T-helper 1 cell (primary cell): ENCODE measurements around the gene MRTO4.
"Not testable (repeated sequence)": the region's sequence is repeated elsewhere in the genome, so short reads cannot be mapped to it uniquely, and the experiment has no call there.

Source experiments
- DNase-seq, 5 donors: peaks; one replicate each; pipeline ENCODE4 v3.0.0-alpha.2; 2012 to 2020
- total RNA-seq, 4 donors: gene quantifications; one replicate each; lab custom pipeline; 2026; lab: John Stamatoyannopoulos, UW

MRTO4 gene
- total RNA-seq: 10.2 to 20.6 (median 13.2) reads per million in 4 donors

DNA sequence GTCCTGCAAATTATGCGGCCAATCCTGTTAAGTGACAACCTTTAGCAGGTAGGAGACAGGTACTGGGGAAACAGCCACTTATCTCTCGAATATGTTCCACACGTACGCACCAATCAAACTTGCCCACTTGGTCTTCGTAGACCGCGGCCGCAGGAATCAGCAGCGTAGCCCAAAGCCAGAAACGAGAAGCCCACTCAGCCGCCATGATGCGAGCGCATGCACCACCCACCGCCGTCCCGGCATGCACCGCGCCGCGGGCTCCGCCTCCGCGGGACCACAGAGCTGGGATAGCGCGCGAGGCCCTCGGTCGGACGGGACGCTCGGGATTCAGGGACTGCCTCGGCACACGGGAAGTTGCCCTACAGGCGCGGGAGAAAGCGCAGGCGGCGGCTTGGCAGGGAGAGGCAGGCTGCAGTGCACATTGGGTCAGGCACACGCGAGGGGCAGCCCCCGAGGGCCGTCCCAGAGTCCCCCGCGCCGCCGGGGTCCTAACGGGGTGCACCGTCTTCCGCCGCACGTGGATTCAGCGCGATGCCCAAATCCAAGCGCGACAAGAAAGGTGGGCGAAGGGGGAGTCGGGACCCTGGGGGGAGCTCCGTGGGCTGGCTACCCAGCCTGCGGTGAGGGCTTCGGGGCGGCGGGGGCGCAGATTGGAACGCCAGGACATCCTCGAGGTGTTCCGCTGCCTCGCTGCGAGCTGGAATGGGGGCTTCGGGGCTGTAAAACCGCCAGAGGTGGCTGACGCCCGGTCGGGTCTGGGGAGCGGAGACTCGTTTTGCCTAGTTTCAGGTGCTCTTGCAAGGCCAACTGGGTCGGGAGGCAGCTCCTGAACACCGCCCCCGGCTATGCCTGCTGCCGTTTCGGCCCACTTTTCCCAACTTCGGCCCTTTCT, at the start of gene MRTO4, which contains the start of gene EMC1:
MRTO4 (plus strand) TSS at position 501 of the 892 bp plus-strand sequence; CDS start at position 532, 31 bp downstream.
EMC1 (minus strand) TSS at position 220 of the 892 bp plus-strand sequence; CDS start at position 205, 15 bp downstream.
- peak; percentile 72 to 86 (median 85) for DNase-seq

DNA sequence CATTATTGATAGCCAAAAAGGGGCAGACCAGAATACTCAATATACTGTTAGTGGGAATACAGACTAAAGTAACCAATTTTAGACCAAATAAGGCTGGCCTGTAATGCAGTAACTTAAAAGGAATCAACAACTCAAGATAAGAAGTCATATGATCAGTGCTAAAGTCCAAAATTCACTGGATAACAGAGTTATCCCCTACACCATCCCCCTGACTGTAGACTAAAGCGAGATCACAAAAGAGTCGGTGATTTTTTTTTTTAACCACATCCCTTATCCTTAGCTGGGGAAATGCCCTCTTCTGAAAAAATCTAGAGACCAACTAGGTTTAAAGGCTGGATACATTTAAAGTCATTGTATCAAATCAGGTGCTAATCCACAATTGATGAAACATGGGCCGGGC, 49.2 kb upstream of the MRTO4 start:
- no peak for DNase-seq

DNA sequence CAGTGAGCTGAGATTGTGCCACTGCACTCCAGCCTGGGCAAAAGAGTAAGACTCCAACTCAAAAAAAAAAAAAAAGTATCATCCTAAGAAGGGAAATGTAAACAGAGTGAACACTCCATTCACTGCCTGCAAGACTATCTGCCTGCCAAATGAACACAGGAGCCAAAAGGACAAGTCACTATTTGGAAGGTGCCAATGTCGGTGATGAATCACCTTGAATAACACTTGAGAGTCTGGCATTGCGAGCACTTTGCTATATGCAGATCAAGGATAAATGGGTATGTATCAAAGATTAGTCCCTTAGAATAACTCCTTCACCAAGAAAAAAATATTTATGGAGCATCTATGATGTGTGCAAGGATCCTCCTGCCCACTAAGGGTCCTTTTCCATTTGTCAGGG, 48.2 kb upstream of the MRTO4 start:
- no peak for DNase-seq

DNA sequence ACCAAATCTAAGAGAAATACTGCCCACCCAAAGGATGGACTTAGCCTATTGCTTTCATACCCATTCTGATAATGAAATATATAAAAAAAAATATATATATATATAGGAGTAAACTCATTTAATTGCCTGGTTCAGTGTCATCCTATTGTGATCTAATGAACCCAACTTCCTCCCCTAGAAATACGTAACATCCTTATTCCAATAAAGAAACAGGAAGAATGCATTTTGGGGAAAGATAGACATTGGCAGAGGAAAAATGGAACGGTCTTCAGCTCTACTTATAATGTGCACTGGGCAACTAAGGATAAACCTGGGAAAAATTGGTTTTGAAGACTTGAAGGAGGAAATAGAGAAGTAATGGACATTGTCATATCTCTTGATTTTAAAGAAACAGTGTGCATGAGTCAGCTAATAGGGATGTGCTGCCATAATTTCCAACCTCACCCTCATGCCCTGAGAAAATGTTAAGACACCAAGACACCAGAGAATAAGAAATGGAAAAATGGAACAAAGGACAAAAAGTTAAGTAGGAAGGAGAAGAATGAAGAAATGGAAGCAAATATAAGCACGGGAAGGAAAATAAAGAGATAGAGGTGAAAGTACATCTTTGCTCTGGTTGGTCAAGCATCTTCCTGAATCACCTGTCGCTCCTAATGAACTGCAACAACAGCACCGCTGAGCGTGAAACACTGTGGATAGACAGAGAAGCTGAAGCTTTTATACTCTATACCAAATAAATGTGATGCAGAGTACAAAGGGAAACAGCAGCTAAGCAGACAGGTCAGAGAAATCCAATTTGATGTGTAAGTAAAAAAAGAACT, 46.9 kb upstream of the MRTO4 start:
- DNase-seq: no peak

DNA sequence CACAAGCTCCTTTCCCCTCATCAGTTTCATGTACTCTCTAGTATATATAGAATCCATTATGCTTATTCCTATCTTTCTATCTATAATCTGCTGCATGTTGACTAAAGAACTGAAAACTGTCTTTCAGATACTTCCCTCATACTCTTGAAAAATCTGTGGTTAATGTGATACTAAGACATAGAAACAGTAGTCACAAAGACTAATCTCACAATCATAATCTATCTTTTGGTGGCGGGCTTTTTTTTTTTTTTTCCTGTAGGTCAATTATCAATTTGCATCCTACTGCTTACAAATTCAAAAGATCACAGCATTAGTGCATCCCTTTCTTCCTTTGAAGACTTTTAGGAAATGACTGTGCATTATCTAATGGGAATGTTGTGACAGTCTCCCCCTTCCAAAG, 46.2 kb upstream of the MRTO4 start:
- DNase-seq: peak in 1 of 5 donors; percentile 14

DNA sequence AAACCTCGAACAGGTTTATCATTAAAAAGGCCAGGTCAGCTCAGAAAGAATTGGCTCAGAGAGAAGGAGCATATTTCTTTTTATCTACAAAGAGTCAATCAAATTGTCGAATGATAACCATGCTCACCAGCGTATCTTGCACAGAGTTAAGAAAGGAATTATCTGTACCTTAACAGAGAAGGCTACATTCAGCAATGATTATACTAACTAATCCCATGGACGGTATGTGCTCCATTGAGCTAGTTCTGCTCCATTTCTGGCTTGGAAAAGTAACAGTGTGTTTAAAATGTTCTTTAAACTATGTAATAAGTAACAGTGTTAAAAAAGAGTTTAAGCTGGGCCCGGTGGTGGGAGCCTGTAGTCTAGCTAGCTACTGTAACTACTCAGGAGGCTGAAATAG, 45.8 kb upstream of the MRTO4 start:
- DNase-seq: no peak

DNA sequence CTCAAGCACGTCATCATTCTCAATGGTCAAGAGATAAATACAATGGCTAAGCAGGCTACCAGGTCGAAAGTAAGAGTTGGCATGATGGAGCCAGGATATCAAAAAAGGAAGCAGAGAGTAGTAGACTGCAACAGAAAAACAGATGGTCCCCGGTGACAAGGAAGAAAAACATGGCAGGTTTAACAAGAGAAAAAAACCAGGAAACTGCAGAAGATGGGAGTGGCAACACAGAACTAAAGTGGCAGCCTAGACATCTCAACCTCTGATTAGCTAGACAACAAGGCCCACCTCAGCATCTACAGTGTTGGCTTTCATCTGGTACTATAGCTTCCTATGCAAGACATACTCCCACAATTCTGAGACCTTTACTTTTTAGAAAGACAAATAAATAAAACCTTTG, 44.7 kb upstream of the MRTO4 start:
- DNase-seq: no peak

DNA sequence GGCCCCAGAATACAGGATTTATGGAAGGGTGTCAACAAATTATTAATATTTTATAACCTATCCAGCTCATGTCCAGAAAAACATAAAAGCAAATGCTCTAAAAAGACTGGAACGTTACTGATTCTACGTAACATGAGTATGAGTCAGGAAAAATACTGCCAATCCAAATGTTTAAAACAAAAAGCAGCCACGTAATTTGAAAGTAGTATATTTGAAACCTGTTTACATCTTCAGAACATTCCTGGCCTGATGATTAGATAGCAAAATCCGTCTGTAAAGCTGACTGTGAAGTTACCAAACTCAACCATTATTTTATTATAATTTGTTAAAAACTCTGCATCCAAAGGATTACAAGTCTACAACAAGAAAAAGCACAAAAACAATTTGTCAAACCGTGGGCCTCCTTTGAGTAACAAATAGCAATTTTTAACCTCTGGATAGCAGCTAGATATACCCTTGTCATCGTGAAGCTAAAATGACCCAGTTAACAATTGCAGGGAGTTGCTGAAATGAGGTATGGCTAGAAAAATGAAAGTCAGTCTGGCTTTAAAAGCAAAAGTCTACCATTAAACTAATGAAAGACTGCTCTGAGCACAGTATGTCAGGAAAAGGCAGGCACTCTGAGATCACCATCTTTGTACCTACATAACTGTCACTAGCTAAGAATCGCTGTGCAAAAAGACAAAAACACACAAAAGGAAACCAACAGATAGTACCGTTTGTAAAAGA, 42.7 kb upstream of the MRTO4 start:
- DNase-seq: no peak

DNA sequence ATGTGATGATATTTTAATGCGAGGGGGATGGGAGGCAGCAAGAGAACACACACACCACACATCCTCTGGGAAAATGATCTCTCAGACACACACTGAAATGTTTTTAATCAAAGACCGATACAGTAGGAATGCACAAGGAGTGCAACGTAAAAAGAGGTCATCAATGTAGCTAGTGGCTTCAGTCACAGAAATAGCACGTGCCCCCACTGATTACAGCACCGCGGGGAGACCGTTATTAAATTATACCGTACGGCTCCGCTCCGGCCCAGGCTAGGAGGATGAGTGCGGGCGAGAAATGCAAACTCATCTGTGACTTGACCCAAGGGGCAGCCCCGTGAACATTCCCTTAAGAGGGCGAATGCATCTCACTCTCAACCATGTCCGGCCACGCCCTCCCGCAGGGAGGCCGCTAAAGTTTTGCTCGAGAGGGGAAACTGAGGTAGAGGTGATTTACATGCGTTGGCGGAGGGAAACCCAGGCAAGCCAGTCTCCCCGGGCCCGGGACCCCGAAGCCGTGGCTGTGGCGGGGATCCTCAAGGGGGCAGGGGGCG, 42.1 kb upstream of the MRTO4 start:
- DNase-seq: peak in 3 of 5 donors; percentile 17 to 62 (median 28)

DNA sequence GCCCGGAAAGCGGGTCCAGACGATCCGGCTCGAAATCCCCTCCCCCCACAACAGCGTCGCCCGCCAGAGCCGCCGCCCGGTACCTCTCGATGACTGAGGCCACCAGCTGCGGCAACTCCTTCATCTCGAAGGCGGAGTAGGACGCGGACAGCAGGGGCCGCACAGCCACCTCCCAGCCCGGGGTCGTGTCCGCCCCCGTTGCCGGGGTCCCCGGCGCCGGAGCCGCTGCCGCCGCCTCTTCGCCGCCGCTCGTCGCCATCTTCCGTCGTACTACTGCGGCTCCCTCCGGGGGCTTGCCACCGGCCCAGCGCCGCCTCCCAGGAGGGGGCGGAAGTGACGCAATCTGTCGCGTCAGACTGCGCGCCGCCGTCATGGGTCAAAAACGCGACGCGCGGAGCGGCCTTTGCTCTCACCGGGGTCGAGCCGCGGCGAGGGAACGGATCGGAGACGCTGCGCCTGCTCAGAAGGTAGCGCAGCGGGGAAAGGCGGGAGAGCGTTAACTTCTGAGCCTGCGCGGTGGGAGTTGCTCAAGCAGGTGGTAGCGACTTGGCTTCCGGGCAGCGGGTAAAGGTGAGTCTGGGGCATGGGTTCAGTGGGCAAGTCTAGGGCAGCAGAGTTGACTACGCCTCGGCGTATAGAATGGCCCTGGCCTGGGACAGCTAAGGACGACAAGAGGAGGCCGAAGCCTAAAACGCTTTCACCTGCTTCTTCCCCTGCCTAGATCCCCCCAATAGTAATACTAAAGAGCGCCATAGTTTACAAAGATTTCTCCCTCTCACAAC, 41.4 kb upstream of the MRTO4 start, which contains the start of gene UBR4:
UBR4 (minus strand) TSS at position 277 of the 782 bp plus-strand sequence; CDS start at position 259, 18 bp downstream.
- peak; percentile 93 to 97 (median 95) for DNase-seq

DNA sequence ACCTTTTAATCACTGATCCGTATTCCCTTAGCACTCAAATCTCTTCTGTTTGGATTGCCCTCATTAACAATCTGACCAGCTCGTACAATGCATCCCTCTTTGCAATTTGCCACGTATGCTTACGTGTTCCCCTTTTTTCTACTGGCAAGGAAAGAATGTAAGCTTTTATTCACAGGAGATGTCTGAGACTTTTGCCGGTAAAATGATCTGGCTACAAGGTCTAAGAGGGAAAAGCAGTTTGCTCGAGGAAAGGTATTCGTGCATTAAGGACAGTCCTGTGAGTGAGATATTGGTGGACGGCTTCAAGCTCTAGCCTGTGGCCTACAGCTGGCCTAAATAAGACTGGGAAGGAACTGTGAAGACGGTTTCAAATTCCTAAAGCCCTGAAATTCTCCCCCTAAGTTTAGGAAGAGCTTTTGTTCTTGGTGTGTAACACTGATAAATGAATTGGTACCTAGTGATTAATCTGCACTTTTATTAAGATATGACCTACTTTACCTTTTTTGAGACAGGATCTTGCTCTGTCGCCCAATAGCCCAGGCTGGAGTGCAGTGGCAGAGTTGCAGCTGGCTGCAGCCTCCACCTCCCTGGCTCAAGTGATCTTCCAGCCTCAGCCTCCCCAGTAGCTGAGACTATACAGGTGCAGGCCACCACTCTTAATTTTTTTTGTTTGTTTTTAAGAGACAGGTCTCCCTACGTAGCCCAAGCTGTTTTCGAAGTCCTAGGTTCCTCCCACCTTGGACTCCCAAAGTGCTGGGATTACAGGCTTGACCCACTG, 40.6 kb upstream of the MRTO4 start:
- peak in 1 of 5 donors; percentile 13 for DNase-seq

DNA sequence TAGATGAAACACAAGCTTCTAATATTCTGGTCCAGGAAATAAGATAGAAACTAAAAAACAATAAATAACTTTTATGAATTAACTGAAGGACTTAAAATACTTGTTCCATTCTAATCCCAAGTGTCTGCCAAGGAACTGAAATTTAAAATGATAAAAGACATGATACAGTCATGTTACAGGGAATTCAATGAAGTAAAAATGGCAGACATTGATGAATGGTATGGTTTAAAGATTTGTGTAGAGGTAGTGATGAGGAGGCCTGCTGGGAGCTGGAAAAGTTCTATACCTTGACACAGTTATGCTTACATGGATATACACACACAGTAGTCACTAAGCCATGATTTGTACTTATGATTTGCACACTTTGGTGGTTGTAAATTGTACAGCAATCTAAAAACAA, 39.4 kb upstream of the MRTO4 start:
- no peak for DNase-seq

DNA sequence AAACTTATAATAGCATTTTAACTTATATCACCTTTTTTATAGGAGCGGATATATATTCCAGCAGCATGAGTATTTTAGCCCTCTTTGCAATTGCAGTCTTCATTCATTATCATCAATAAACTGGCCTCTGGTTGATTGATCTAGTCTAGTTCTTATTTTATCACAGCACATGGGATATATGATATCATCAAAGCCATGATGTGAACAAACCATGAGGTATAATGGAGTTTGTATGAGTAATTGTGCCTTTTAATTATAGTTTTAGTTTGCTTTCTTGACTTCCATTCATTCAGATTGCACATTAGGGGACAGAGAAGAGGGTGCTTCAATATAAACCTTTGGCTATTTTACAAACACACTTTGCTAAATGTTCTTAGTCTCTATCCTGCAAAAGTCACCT, 38.0 kb upstream of the MRTO4 start:
- DNase-seq: no peak

DNA sequence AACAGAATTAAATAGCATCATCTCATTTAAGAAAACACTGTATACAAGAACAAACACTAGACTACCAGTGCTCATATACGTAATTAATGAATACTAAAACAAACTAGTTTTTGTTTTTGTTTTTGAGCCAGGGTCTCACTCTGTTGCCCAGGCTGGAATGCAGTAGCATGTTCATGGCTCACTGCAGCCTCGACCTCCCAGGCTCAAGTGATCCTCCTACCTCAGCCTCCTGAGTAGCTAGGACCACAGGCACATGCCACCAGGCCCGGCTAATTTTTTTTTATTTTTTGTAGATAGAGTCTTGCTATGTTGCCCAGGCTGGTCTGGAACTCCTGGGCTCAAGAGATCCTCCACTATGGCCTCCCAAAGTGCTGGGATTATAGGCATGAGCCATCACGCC, 35.0 kb upstream of the MRTO4 start:
- not testable (repeated sequence) for DNase-seq

DNA sequence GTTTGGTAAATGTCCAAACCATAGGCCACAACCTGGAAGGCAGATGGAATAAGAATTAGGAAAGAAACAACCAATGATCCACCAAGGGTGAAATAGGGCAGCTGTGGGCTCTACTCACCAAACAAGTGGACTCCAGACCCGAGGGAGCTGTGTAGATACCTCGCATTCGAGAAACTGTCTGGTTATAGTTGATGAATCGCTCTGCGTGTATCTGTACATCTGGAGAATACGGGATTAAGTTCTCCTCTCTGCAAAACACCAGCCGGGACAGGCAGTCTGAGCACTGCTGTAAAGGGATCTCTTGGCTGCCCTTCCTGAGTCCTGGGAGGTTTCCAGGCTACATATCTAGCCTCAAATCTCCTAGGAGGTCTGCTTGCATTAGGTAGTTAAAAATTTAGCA, 32.2 kb upstream of the MRTO4 start:
- DNase-seq: no peak

DNA sequence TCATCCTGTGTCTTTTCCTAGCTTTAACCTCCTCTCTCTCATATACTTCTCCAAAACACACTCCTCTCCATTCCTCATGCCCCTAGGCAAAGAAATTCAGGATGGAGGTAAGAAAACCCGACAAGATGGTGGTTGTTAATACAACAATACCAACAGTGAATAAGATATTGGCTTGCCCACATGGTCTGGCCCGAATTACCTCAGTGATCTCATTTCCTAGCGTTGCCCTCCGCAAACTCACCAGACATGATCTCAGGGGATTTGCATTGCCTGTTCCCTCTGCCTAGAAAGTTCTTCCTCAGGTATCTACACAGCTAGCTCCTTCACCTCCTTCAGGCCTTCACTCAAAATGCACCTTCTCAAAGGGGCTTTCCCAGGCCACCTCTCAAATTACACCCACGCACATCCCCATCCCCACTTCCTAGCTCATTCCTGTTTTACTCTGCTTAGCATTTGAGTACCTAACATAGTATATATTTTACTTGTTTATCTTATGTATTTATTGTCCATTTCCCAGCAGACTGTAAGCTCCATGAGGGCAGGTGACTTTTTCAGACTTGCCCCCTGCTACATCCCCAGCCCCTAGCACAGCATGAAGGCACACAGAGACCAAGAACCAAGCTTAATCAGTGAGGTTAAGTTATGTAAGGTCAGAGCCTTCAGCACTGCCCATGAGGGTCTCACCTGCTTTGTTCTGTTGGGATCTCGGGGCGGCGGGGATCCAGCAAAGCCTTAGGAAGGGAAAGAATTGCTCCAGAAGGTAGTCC, 31.3 kb upstream of the MRTO4 start:
- no peak for DNase-seq

DNA sequence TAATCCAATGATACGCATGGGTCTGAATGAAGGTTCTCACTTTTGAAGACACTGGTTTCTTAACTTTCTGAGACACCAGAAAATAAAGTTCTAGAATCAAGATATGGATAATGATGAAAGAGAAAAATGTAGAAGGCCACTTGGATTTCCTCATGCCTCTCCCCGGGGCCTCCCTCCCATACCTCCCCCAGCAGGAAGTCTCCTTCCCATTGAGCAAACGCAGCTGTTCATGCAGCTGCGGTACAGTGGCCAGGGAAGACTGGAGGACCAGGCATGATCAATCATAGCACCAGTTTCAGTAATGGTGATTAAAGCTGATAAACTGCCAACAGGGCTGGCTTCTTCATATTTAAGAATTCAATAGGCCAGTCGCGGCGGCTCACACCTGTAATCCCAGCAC, 30.6 kb upstream of the MRTO4 start:
- no peak for DNase-seq

DNA sequence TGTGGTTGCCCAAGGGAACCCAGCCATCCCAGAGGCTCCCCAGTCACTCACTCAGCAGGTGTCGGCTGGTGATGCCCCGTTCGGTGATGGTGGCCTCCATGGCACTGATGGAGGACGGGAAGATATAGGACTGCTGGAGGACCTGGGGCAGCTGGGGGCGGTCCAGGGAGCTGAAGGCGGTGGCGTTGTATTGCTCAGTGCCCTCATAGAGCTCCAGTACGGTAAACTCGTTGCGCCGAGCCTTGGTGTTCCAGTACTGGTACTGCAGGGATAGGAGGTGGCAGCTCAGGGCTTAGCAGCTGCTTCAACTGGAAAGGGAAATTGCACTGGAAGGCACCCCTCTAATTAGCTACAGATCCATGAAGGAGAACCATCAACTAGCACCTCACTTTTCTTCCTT, 29.0 kb upstream of the MRTO4 start:
- DNase-seq: no peak

DNA sequence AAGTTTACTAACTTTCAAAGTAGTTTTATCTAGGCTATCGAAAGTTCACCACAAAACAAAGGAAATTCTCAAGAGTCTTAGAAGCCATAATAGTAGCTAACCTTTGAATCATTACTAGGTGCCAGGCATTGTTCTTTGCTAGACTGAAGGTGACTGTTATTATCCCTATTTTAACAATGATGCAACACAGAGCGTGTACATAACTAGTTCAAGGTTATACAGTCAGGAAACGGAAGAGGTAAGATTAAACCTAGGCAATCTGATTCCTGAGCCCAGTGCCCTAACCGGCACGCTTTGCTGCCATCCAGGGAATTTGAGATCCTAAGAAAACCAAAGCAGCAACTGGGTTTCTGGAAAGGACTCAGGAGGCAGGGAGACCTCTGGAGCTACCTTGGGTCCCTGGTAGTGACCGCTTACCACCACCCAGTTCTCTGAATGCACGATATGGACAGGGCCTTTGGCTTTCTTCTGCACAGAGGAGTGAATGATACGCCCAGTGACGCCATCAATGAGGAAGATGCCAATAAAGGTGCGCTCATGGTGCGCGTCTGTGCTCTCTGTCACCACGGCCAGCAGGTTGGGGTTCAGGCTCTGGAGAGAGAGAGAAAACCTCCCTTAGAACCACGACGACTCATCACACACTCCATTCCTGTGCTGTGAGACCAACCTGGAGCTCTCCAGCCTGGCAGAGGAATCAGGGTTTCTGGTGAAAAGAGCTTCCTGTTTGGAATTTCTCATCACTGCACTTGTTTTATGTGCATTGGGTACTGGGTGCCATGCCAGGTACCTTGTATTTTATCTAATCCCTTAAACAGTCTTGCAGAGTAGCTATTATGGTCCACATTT, 28.4 kb upstream of the MRTO4 start:
- no peak for DNase-seq
